Spleen (tissue), 11 donors: ENCODE results near the gene GP1BB. TPM values are rescaled to one million over a fixed set of nuclear protein-coding genes. Genes with fewer than 3 reads are reported as not detected.

Experiments
- DNase-seq: peaks from one replicate; pipeline ENCODE4 v3.0.0-alpha.2; 2020
- H3K27ac ChIP-seq, 8 donors: fragments of 200-600 bp; sonication (generic) in 7 of 8; 1 replicate in 4 of 8; 2 replicates in 4 of 8; pipeline versions ENCODE4 v1.5.0 to v1.8.0; 2016 to 2021; ENCODE audit warnings: inconsistent platforms in 4 of 8, mild to moderate bottlenecking in 4 of 8, moderate library complexity in 1 of 8
- H3K27me3 ChIP-seq, 7 donors: fragments of 200-600 bp; sonication (generic) in 6 of 7; replicated peaks in 1 of 7; 1 replicate in 4 of 7; 2 replicates in 3 of 7; pipeline versions ENCODE4 v1.5.0 to v1.8.0; 2016 to 2021; ENCODE audit warnings: inconsistent platforms in 3 of 7, mild to moderate bottlenecking in 1 of 7
- H3K36me3 ChIP-seq, 6 donors: fragments of 200-600 bp; sonication (generic) in 5 of 6; 1 replicate in 4 of 6; 2 replicates in 2 of 6; pipeline versions ENCODE4 v1.5.0 to v1.8.0; 2016 to 2021; ENCODE audit warnings: inconsistent platforms in 2 of 6
- H3K4me1 ChIP-seq, 6 donors: fragments of 200-600 bp; sonication (generic) in 5 of 6; 1 replicate in 3 of 6; 2 replicates in 3 of 6; pipeline versions ENCODE4 v1.5.0 to v1.8.0; 2016 to 2021; ENCODE audit warnings: inconsistent platforms in 3 of 6
- H3K4me3 ChIP-seq, 8 donors: fragments of 200-600 bp; sonication (generic) in 7 of 8; 1 replicate in 4 of 8; 2 replicates in 4 of 8; pipeline versions ENCODE4 v1.5.0 to v1.8.0; 2016 to 2021; ENCODE audit warnings: inconsistent platforms in 4 of 8, mild to moderate bottlenecking in 4 of 8, moderate library complexity in 2 of 8
- H3K9me3 ChIP-seq, 8 donors: fragments of 200-600 bp; sonication (generic) in 7 of 8; 1 replicate in 4 of 8; 2 replicates in 4 of 8; pipeline versions ENCODE4 v1.5.0 to v1.8.0; 2016 to 2021; ENCODE audit warnings: inconsistent platforms in 4 of 8
- CTCF ChIP-seq, 11 experiments: fragments of 200-600 bp in 7 of 11; fragments of 450-650 bp in 4 of 11; sonication (generic) in 4 of 11; IDR thresholded peaks in 8 of 11; conservative IDR thresholded peaks in 3 of 11; 1 replicate in 7 of 11; 2 replicates in 4 of 11; pipeline versions ENCODE4 v1.4.0 to v1.8.0; 2016 to 2021; ENCODE audit warnings: antibody characterized with exemption in 11 of 11, inconsistent platforms in 4 of 11, mild to moderate bottlenecking in 1 of 11
- POLR2A ChIP-seq, 3 donors: fragments of 450-650 bp; IDR thresholded peaks; one replicate each; pipeline ENCODE4 v1.5.1; 2017; ENCODE audit warnings: antibody characterized with exemption in 3 of 3, mild to moderate bottlenecking in 1 of 3
- POLR2AphosphoS5 ChIP-seq, 3 donors: sonication (generic); formaldehyde crosslinking; IDR thresholded peaks; one replicate each; pipeline ENCODE4 v1.5.1; 2017; ENCODE audit warnings: antibody characterized with exemption in 3 of 3
- WGBS, 5 donors: extraction: QIAGEN DNeasy Blood & Tissue Kit in 3 of 5; methylation state at CpG; one replicate each; pipeline versions ENCODE4 v1.1.5 to v1.1.7; 2013 to 2018; 5-methylcytosine and 5-hydroxymethylcytosine counted together
- intact Hi-C: fragments of 100-400 bp; cut with DNase I; formaldehyde crosslinking; loops from one replicate; pipeline ENCODE4 v1.15.0; 2023; ENCODE audit warnings: low total_unique reads
- polyA plus RNA-seq, 3 donors: library from polyadenylated mRNA; stranded (reverse); fragments of 200-250 nt; gene quantifications; one replicate each; pipeline ENCODE4 v1.2.1, GENCODE V29; 2013
- total RNA-seq, 7 donors: library from RNA; depleted of rRNA in 3 of 7; stranded (reverse); fragments of >200 nt in 3 of 7; fragmentation: NEBNext Ultra II Directional in 4 of 7; extraction: Animal tissue kit (Norgen Biotek cat#: 25700) in 4 of 7; gene quantifications; one replicate each; pipeline versions ENCODE4 v1.1.0 to v1.2.1, GENCODE V29; 2016 to 2021
- donor health status: healthy with polysubstance abuse.
- donor health status: DM: no; HTN: no; CAD: no; lungs with moderate emphysema.
- donor health status: DM: no; HTN: no; CAD: no.
- donor health status: Bipolar disorder and iron deficiency.
- donor health status: healthy.
- donor health status: DM: no; HTN: no; CAD: no.
- donor health status: DM: yes; HTN: yes; CAD: no.

GP1BB gene
- total and polyA plus RNA-seq, 10 donors: 4.2 to 25.4 (median 13.1) TPM

DNA sequence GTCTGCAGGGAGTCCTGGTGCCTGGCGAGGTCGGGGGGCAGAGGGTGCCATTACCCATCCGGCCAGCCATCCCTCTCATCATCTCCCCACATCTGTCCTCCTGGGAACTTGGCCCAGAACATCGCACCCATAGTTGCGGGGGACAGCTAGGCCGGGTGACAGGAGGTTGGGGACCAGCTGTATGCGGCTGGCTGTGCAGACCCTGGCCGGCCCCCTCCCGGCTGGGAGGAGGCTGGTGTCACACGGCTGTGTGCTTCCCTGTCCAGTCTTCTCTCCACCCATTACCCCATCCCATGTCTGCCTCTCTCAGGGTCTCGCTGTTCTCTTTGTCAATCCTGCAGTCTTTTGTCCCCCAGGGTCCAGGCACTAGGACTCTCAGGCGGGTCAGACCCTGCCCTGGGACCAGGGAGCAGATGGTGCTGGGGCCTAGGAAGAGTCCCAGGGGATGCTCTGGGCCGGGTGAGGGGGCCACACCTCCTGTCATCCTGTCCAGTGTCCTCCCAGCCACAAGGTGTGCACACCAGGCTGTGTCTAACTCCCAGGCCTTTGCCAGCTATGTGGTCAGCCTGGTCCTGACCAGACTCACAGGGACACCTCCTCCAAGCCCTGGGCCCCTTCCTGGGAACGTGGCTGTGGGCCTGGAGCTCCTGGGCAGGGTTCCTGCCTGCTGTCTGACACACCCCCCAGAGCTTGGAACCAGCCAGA is 30.8 kb downstream of the GP1BB start:
- intact Hi-C loops: no loop called here
- H3K27ac ChIP-seq: no peak overlapping the region
- TF ChIP-seq CTCF (IDR thresholded peaks at IDR 0.05 in 8 of 11, conservative IDR thresholded peaks at IDR 0.05 in 3 of 11): no peak
- no peak for TF ChIP-seq POLR2A (IDR thresholded peaks at IDR 0.05)
- TF ChIP-seq POLR2AphosphoS5 (IDR thresholded peaks at IDR 0.05): no peak
- no peaks in the 10 kb centered on the region for H3K9me3 ChIP-seq
- peaks cover 21 to 45% (median 37%) of the 10 kb centered on the region in 6 donors for H3K4me1 ChIP-seq
- peaks cover 12 to 100% (median 61%) of the 10 kb centered on the region in 7 donors for H3K27me3 ChIP-seq
- 65 to 82% (median 75%) methylated on average over 11 to 14 of the region's 14 CpGs for WGBS, 5 donors
- no peak overlapping the region for H3K4me3 ChIP-seq
- no peaks in the 10 kb centered on the region for H3K36me3 ChIP-seq
- no peak for DNase-seq

DNA sequence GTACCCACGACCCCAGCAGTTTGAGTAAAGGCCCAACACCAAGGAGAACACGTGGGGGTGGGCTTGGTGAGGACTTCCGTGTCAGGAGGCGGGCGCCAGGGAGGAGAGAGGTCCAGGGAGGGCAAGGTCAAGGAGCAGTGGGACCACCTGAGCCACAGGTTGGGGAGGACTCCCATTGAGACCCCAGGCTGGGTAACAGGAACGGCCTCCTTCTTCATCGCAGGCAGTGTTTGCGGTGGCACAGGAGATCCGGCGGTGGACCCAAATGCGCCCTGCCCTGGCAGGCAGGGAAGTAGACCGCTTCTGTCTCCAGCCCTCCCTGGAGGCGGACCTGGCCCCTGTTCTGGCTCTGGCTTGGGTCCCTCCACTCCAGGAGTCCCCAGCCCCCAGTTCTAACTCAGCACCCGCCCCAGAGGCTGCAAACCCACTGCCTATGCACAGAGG is 31.4 kb downstream of the GP1BB start:
- intact Hi-C loops: no loop called here
- H3K27me3 ChIP-seq: peaks cover 18 to 100% (median 67%) of the 10 kb centered on the region in 7 donors
- peaks cover 21 to 51% (median 43%) of the 10 kb centered on the region in 6 donors for H3K4me1 ChIP-seq
- DNase-seq: no peak
- TF ChIP-seq POLR2AphosphoS5 (IDR thresholded peaks at IDR 0.05) (no peak), POLR2A (IDR thresholded peaks at IDR 0.05) (no peak), CTCF (IDR thresholded peaks at IDR 0.05 in 8 of 11, conservative IDR thresholded peaks at IDR 0.05 in 3 of 11) (no peak)
- H3K36me3 ChIP-seq: no peaks in the 10 kb centered on the region
- 35 to 56% (median 39%) methylated on average over 9 to 14 of the region's 14 CpGs for WGBS, 5 donors
- H3K4me3 ChIP-seq: peak overlapping the region in 1 of 8 donors; percentile 66
- no peaks in the 10 kb centered on the region for H3K9me3 ChIP-seq
- no peak overlapping the region for H3K27ac ChIP-seq

- Histone ChIP-seq H3K4me1 (peaks cover 21 to 56% (median 48%) of the 10 kb centered on the region in 6 donors), H3K27ac (no peak overlapping the region), H3K9me3 (no peaks in the 10 kb centered on the region), H3K4me3 (peak overlapping the region in 1 of 8 donors; percentile 66), H3K27me3 (peaks cover 19 to 100% (median 72%) of the 10 kb centered on the region in 7 donors), H3K36me3 (no peaks in the 10 kb centered on the region)
- intact Hi-C loops: no loop called here
- DNase-seq: no peak
- TF ChIP-seq CTCF (IDR thresholded peaks at IDR 0.05 in 8 of 11, conservative IDR thresholded peaks at IDR 0.05 in 3 of 11): no peak
- TF ChIP-seq POLR2AphosphoS5 (IDR thresholded peaks at IDR 0.05): no peak
- TF ChIP-seq POLR2A (IDR thresholded peaks at IDR 0.05): no peak
- WGBS, 5 donors: 2 to 5% (median 3%) methylated on average over 20 to 59 of the region's 59 CpGs; no CpG with 5 or more reads in 1 of the 5 donors
Observed at GRCh38 chr22:19755145-19755710, 31.9 kb downstream of the GP1BB start.

GRCh38 chr22:19755722-19756287 is 32.5 kb downstream of the GP1BB start:
- Histone ChIP-seq H3K4me3 (peak overlapping the region in 3 of 8 donors; percentile 33 to 66 (median 35)), H3K27me3 (peaks cover 19 to 98% (median 72%) of the 10 kb centered on the region in 7 donors), H3K36me3 (no peaks in the 10 kb centered on the region), H3K27ac (no peak overlapping the region), H3K4me1 (peaks cover 21 to 57% (median 48%) of the 10 kb centered on the region in 6 donors), H3K9me3 (no peaks in the 10 kb centered on the region)
- WGBS, 5 donors: 2 to 10% (median 5%) methylated on average over 14 to 26 of the region's 26 CpGs
- no peak for DNase-seq
- no peak for TF ChIP-seq POLR2AphosphoS5 (IDR thresholded peaks at IDR 0.05)
- TF ChIP-seq POLR2A (IDR thresholded peaks at IDR 0.05): no peak
- no peak for TF ChIP-seq CTCF (IDR thresholded peaks at IDR 0.05 in 8 of 11, conservative IDR thresholded peaks at IDR 0.05 in 3 of 11)
- intact Hi-C loops: no loop called here
